GM12873 (cell line): Measurements from ENCODE around the gene IREB2.
A peak's percentile ranks its signal among the peaks of the same experiment; 100 is the strongest.

ENCODE experiments used
- TF ChIP-seq, protein P1 (sequence below): IDR thresholded peaks from 2 replicates; pipeline ENCODE4 v1.5.1; 2012; ENCODE audit warnings: low read depth, mild to moderate bottlenecking, moderate library complexity, low read length, control low read depth; ENCODE audit not compliant: insufficient read depth; ENCODE audit errors: missing control alignments

IREB2 gene

DNA sequence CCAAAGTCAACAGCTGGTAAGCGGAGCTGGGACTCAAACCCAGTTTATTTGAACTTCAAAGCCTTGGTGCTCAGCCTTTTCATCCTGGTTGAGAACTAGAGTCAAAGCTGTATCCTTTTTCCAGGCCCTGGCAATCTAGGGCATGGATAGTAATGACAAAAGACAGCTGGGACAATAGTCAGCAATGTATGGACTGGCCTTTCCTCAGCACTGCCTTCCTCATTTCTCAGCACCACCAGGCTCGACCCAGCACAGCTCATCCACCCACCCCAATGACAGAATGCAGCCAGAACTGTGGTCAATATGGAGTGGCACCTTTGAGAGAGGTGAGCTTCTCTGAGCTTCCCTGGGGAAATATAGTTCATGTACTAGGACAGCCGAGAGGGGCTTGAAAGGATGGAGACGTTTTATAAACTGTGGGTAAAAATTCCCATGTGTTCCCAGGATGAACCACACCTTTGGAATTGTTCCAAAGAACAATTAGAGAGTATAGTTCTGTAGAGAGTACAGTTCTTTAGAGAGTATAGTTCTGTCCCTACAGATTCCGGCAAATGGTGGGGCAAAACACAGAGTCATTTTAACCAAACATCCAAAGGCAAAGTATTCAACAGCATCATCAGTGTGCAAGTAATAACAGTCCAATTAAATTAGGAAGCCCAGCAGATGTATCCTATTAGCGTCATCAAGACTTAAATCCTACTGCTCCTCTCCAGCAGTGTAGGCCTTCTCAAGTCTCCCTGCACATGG lies 30.2 kb upstream of the IREB2 start:
- TF ChIP-seq, protein P1, sequence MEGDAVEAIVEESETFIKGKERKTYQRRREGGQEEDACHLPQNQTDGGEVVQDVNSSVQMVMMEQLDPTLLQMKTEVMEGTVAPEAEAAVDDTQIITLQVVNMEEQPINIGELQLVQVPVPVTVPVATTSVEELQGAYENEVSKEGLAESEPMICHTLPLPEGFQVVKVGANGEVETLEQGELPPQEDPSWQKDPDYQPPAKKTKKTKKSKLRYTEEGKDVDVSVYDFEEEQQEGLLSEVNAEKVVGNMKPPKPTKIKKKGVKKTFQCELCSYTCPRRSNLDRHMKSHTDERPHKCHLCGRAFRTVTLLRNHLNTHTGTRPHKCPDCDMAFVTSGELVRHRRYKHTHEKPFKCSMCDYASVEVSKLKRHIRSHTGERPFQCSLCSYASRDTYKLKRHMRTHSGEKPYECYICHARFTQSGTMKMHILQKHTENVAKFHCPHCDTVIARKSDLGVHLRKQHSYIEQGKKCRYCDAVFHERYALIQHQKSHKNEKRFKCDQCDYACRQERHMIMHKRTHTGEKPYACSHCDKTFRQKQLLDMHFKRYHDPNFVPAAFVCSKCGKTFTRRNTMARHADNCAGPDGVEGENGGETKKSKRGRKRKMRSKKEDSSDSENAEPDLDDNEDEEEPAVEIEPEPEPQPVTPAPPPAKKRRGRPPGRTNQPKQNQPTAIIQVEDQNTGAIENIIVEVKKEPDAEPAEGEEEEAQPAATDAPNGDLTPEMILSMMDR = no peak

DNA sequence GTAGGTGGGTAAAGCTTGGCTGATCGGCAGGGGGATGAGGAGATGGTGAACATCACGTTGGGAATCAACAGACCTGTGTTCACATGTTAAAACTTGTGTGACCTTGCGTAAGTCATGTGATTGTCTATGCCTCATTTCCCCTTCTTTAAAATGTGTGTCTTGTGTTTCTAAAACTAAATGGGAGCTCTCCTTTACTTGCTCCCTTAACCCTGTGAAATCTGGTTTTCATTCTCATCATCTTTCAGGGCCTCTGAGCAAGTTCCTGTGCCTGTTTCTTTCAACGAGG lies 29.7 kb upstream of the IREB2 start:
- TF ChIP-seq, protein P1 = no peak

DNA sequence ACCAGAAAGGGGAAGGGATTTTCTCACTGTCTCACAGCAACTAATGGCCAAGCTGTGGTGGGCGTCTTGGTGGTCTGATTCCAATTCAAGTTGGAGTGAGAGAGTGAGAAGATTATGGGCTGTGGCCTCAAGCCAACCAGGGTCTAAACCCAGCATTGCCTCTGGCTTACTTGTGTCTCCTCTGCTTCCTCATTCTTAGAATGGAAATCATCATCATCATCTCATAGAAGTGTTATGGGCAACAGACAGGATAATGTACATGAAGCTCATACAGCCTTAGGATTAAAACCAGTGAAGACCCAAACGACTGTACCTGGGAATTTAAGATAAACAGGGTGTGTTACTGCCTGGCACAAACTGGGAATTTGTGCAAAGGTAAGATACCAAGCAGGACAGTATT lies 29.1 kb upstream of the IREB2 start:
- TF ChIP-seq, protein P1 = no peak

DNA sequence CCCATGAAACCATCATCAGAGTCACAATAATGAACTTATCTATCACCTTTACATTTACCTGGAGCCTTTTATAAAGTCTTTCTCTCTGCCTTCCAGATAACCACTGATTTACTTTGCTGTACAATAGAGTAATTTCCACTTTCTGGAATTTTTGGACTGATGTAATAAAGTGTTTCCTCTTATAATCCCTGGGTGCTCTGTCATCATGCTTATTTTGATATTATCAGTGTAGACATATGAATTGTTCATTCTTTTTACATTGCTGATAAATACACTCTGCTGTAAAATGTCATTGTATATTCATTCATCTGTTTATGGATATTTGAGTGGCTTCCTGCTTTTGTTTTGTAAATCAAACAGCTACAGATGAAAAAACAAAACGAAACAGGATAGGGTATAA lies 27.0 kb upstream of the IREB2 start:
- TF ChIP-seq, protein P1 = no peak

DNA sequence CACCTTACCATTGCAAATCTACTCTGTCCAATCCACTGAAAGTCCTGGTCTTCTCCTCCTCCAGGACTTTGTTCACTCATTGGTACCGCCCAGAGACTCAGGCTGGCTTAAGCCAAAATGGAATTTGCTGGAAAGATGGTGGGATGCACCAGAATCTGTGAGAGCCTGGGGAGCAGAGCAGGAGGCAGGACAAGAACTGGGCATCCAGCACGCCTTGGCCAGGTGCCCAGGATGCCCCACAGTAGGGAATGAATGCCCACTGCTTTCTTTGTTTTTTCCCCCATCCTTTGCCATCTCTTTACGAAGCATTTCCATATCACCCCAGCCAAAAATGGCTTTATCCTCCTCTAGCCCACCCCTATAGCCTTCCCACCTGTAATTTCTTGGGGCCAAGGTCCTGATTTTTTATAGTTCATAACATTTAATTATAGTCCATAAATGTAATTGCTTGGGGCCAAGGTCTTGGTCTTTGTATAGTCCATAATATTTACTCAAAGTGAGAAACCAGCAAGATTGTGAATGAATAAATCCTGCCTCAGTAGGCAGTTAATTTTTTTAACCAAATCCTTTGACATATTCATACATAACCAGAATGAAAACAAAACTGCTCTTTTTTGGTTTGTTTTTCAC lies 23.3 kb upstream of the IREB2 start:
- TF ChIP-seq, protein P1 = no peak

DNA sequence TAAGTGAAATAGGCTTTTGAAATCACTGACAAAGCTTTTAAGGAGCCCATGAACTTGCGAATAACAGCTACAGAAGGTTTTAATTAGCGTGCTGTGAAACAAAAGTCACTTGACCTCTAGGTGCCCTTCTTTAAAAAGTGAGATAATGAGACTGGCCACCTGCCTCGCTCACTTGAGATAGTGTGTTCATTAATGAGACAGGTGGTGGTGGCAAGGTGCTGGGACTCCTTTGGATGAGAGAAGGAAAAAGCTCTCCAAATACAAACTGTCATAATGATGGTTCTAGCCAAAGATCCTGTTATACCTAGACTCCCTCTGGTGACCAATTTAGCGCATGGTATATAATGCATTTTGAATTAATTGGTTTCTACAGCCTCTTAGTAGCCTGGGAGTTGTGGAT lies 22.7 kb upstream of the IREB2 start:
- TF ChIP-seq, protein P1 = peak; percentile 6

DNA sequence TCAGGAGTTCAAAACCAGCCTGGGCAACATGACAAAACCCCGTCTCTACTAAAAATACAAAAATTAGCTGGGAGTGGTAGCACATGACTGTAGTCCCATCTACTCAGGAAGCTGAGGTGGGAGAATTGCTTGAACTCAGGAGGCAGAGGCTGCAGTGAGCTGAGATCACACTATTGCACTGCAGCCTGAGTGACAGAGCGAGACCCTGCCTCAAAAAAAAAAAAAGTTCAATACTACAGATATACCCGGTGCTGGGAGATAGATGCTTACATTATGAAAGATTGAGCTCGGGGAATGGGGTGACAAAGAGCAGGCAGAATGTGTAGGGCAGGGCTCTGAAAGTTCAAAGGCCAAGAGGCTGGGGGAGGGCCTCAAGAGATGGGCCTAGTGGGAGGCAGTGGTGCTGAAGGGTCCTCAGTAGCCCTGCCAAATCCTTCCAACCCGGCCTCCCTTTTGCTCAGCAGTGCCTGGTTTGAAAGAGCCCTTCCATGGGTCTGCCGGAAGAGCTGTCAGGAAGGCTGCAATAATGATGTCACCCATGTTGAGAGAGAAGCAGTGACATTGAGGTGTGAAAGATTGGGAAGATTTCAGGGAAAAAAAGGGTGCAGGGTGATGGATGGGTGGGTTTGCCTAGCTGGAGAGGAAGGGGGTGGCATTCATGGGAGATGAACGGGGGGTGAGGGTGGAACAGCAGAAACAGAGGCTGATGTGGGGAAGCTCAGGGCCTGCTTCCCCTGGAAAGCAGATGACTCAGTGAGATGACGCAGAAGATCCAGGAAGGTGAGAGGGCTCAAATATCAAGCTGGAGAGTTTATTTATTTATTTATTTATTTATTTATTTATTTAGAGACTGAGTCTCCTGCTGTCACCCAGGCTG lies 20.0 kb upstream of the IREB2 start:
- TF ChIP-seq, protein P1 = no peak
